HG03342 (cell line): ENCODE results near the gene DFFA.
A peak's percentile ranks its signal among the peaks of the same experiment; 100 is the strongest.

Source experiments
- ATAC-seq: cut with Tn5 transposase; IDR thresholded peaks from one replicate; pipeline ENCODE4 v1.9.1; 2021; ENCODE audit warnings: mild to moderate bottlenecking, moderate library complexity; ENCODE audit not compliant: unreplicated experiment

DFFA gene

GRCh38 chr1:10472220-10473144 lies at the start of gene DFFA:
DFFA (minus strand) TSS chr1:10472529; CDS start chr1:10472458, 71 bp downstream.
- peak; percentile 76 for ATAC-seq

- ATAC-seq, result no peak
Measured at GRCh38 chr1:10521537-10522157, 49.3 kb upstream of the DFFA start.

GRCh38 chr1:10520952-10521351 lies 48.6 kb upstream of the DFFA start:
- no peak for ATAC-seq

- no peak for ATAC-seq
Measured at GRCh38 chr1:10520497-10520896, 48.2 kb upstream of the DFFA start.

GRCh38 chr1:10519016-10519417 lies 46.7 kb upstream of the DFFA start:
- no peak for ATAC-seq

GRCh38 chr1:10517677-10517982 lies 45.3 kb upstream of the DFFA start:
- ATAC-seq, result no peak

GRCh38 chr1:10516925-10517676 lies 44.8 kb upstream of the DFFA start:
- no peak for ATAC-seq

- no peak for ATAC-seq
Measured at GRCh38 chr1:10515976-10516750, 43.8 kb upstream of the DFFA start.

GRCh38 chr1:10515301-10515975 lies 43.1 kb upstream of the DFFA start:
- ATAC-seq, result no peak

- ATAC-seq, result no peak
Measured at GRCh38 chr1:10514490-10515235, 42.3 kb upstream of the DFFA start.

- ATAC-seq, result no peak
Measured at GRCh38 chr1:10513199-10513598, 40.9 kb upstream of the DFFA start.

- ATAC-seq, result no peak
Measured at GRCh38 chr1:10511494-10511885, 39.2 kb upstream of the DFFA start.

- ATAC-seq, result peak; percentile 83
Measured at GRCh38 chr1:10510520-10511493, 38.5 kb upstream of the DFFA start.

GRCh38 chr1:10509809-10510509 lies 37.6 kb upstream of the DFFA start:
- no peak for ATAC-seq

GRCh38 chr1:10508511-10508951 lies 36.2 kb upstream of the DFFA start:
- no peak for ATAC-seq

GRCh38 chr1:10507111-10507879 lies 35.0 kb upstream of the DFFA start:
- ATAC-seq, result no peak

- ATAC-seq, result no peak
Measured at GRCh38 chr1:10506677-10507047, 34.3 kb upstream of the DFFA start.
